Stimulated activated CD4-positive, alpha-beta T cell treated with anti-CD3 and anti-CD28 coated beads, Interleukin-12 subunit alpha, Interleukin-12 subunit beta, amount 100 ng/mL, for 4 hours (primary cell): Measurements from ENCODE around the gene DNMT3A.

Experiments
- DNase-seq: peaks from one replicate; pipeline ENCODE4 v3.0.0-alpha.2; 2020

The DNMT3A gene

DNA sequence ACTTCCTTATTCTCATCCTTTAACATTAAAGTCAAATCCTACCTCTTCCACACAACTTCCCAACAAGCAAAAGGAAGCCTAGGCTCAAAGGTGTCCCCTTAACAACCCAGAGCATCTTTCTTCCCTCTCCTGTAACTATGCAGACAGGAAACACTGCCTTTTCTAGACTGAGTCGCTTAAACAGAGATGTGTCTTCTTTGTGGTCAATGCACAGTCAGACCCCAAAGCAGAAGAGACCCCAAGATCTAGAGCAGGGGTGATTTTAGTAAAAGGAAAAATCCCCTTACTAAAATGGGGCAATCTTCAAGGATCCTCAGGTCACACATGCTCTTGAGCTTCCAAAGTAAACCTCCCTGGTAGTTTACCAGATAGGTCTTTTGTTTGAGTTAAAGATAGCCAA is 86.8 kb downstream of the DNMT3A start:
- no peak for DNase-seq

DNA sequence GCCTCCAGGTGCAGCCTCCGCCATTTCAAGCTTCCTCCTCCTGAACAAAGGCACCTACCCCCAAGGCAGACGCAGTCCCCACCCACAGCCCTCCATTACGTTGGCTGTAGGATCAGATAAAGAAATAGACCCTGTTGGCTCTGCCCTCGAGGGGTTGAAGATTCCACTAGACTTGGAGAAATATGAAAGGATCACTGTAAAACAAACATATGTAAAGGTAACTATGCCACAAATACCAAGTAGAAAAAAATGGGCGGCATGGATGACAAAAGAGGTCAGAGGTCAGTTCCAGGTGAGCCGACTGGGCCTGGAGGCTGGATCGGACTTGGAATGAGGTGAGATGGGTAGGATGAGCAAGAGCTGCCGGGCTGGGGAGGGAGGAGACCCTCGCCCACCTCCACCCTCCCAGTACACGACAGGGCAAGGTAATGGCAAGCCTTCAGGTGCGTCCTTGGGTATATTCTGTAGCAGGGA is 88.5 kb downstream of the DNMT3A start:
- no peak for DNase-seq

DNA sequence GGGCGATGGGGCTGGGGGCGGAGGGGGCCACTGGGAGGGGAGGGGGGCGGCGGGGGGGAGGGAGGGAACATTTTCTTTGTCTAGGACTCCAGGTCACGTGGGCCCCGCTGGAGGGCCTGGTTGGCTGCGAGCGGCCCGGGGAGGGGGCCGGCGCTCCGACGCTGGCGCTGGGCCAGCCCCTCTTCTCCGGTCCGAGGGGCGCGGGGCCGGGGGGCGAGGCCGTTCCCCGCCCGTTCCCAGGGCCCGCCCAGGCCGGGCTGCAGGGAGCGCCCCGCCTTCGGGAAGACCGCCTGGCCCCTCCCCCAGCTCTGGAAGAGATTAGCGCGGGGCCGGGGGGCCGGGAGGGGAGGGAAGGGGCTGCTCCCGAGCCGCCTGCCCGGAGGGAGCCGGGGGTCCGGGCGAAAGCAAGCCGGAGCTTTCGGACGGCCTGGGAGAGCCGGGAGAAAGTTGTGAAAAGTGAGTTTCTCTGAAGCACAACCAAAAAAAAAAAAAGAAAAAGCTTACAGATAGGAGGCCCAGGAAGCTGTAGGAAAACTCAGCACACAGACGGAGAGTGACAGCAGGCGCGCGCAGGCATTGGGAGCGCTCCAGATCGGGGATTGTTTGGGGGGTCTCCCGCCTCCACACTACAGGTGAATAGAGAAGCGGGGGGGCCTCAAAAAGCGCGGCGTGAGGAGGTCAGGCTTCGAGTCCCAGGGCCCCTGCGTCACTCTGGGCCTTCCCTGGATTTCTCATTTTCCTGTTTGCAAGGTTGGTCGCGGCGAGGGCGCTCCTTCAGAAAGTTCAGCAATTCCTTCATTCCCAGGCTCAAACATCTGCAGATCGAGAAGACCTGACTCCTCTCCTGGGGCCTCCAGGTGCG is 89.2 kb downstream of the DNMT3A start:
- DNase-seq, result peak; percentile 65

DNA sequence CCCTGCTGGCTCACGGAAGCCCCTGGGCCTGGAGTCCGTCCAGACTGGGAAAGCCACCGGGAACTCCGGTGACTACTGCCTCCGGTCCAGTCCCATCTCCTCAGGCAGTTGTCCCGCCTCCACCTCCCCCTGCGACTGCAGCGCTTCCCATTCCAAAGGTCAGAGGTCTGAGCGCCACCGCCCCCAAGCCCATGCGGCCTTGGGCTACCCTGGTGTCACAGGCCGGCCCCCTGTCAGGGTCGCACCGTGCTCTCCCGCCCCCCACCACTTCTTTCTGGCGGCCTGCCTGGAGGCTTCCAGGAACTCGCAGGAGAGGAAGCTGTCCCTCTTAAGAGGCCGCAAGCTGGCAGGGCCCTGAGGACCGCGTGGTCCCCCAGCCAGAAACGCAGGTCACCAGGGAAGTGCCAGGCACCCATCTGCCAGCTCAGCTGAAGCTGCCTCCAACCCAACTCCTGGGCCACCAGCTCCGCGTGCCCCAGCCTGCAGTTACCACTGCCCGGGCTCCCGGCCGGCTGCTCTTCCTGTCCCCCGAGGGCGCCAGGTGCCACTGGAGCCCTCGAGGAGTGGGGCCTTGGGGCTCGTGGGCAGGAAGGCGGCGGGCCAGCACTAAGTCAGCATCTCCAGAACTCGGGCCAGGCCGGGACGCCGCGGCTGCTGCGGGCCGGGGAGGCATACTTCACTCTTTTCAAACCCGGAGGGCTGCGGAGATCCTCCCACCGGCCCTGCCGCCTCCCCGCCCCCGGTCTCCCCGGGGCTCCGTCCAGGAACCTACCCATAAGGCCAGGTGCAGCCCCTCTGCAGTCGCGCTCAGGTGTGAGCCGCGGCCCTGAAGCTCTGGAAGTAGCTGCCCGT is 90.1 kb downstream of the DNMT3A start:
- DNase-seq, result peak; percentile 27

DNA sequence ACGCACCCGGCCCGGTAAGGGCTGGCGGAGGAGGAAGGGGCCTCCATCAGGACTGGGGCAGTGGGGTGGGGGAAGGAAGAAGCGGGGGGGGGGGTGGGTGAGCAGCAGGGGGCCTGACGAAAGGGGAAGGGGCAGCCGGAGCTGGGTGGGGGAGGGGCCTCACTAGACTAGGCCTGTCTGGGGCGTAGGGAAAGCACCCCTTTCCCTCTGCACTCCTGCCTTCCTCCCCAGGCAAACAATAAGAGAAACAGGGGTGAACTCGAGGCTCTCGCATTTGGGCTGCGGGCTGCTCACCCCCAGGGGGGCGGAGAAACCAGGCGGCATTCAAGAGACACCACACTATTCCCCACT is 90.7 kb downstream of the DNMT3A start:
- DNase-seq, result no peak

DNA sequence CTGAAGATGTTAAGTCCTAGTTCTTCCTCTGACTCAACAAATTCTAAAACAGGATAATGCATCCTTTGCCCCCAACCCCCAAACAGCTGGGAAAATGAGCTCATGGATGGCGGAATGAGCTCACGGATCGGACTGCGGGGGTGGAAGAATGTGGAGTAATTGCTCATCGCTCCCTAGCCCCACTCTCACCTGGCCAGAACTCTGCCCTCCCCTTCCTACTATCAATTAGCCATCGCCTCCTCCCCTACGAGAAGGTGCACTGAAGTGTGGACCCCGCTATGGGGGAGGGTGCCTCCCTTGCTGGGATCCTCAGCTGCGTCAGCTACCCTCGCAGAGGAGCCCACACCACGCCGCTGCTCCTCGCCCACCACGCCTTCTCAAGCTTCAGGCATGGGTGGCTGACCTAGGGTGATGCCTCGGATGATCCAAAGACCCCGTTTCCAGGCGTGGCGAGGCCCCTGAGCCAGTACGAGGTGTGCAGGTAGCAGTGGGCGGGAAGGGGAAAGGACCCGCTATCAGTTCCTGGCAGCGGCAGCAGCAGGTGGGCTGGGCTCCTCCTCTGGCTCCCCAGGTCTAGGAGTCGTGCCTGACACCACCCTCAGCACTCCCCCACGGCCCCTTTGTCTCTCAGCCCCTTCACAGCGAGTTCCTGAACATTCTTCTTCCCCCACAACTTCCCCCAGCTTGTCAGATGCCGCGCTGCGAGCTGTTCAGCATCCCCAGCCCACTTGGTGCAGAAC is 91.2 kb downstream of the DNMT3A start:
- peak; percentile 30 for DNase-seq

DNA sequence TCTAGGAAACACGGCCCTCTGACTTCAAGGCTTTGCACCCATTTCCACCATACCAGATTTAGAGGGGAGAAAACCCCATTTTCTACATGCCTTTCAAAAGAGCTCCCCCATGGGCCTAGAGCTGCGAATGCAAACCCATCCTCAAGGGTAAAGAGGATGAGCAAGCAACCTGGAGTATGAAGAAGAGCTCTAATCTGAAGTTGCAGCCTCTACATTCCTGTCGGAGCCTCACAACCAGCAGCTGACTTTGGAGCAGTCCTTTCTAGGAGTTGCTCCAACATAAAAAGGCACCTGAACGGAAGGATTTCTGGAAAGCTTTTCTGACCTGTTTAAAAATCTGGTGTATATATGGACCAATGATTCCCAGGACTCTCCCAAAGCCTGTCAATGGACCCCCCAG is 91.9 kb downstream of the DNMT3A start:
- DNase-seq, result no peak

DNA sequence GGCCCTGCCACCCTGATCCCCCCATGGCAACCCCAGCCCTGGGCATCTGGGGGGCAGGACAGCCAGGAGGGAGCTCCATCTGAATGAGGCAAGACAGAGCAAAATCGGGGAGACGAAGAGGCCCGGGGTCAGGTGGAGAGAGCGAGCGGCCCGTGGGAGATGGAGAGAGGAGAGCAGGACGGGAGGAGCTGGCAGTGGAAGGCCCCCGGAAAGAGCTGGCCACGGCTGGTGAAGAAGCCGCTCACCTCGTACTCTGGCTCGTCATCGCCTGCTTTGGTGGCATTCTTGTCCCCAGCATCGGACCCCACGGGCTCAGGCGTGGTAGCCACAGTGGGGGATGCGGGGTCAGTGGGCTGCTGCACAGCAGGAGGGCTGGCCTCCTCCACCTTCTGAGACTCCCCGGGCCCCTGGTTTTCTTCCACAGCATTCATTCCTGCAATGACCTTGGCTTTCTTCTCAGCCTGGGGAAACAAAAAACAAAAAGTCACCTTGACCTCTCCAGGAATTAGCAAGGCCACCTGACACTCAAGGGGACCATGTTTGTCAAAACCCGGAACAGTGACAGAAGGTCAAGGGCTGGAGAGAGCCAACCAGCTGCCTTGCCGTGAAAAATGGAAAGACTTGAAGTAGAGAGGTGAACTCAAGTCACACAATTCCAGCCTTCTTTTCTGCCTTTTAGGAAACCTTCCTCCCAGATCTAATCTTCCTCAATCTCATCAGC is 93.8 kb downstream of the DNMT3A start:
- no peak for DNase-seq

DNA sequence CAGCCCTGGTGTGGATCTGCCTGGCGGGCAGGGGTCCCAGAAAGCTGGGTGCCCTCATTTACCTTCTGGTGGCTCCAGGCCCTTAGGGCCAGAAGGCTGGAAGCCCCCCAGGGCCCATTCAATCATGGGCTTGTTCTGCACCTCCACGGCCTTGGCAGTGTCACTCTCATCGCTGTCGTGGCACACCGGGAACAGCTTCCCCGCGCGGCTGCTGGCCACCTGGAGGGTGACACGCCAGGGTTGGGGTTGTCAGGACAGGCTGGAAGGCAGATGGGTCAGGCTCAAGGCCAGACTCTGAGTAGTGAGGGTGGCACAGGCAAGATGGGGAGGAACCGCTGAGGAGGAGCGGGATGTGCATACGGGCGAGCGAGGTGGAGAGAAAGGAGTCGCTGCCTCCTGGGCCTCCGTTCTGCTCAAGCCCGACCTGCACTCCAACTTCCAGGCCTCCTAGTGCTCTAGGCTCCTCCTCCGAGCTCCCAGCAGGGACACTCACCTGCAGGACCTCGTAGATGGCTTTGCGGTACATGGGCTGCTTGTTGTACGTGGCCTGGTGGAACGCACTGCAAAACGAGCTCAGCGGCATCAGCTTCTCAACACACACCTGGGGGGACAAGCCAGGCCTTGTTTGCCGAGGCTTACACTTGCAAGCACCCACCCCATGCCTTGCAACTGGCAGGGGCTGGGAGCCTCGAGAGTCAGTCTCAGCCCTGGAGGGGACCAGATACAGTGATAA is 95.0 kb downstream of the DNMT3A start:
- DNase-seq, result no peak

DNA sequence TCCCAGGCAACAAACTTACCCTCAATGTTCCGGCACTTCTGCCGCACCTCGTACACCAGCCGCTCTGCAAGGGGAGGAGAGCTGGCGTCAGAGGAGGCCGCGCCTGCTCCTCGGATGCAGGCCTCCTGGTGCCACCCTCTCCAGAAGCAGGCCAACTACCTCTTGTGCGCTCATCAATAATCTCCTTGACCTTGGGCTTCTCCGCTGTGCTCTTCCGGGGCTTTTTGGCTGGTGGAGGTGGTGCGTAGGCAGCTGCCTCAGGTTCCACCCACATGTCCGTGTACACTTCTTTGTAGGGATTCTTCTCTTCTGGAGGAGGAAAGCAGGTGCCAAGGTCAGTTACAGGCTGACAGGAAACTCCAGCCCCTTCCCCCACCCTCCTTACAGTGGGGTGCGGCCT is 95.7 kb downstream of the DNMT3A start:
- no peak for DNase-seq

DNA sequence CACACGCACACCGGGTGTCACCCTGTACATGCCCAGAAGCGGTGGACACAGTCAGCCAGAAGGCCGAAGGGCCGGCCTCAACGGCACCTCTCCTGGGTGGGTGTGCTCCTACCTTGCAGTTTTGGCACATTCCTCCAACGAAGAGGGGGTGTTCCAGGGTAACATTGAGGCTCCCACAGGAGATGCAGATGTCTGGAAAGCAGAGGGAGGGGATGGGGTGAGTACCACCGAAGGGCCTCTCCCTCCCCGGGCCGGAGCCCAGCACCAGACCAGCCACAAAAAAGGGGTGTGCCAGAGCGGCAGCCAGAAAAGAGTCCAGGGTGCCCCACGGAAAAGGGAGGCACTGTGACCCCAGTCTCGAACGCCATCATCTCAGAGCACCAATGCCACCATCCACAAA is 96.6 kb downstream of the DNMT3A start:
- no peak for DNase-seq

DNA sequence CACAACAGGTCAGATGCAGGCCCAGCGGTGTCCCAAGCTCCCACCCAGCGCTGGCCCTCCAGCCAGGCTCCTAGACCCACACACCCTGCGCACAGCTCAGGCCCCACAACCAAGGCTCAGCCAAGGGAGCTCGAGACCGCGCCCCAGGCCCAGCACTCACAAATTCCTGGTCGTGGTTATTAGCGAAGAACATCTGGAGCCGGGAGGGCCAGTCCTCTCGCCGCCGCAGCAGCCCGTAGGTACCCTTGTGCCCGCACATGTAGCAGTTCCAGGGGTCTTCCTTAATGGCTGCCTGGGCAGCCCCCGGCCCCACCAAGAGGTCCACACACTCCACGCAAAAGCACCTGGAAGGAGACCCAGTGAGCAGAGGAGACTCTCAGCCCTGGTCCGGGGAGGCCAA is 97.7 kb downstream of the DNMT3A start:
- DNase-seq, result no peak

DNA sequence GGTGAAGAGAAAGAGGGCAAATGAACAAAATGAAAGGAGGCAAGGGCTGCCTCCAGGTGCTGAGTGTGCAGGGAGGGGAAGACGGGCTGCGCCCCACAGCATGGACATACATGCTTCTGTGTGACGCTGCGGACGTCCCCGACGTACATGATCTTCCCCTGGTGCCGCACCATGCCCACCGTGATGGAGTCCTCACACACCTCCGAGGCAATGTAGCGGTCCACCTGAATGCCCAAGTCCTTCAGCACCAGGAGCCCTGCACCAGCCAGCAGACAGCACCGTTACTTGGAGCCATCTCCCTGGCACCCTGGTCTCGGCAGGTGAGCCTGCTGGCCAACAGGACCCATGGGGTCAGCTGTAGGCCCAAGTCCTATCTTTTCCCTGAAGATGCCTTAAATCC is 100.3 kb downstream of the DNMT3A start:
- no peak for DNase-seq

DNA sequence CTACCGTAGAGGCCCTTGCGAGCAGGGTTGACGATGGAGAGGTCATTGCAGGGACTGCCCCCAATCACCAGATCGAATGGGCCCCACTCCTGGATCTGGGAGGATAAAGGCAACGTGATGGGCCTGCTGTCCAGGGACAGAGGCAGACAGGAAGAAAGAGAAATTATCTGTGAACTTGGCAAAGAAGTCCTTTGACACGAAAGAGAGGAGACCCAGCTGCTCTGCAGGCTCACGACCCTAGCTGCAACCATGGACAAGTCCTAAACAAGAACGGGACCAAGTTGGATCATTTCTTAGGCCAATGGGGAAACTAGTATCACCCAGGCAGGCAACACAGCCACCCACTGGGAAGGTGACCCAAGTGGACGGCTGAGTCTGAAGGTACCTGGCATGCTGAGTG is 101.1 kb downstream of the DNMT3A start:
- DNase-seq, result no peak

DNA sequence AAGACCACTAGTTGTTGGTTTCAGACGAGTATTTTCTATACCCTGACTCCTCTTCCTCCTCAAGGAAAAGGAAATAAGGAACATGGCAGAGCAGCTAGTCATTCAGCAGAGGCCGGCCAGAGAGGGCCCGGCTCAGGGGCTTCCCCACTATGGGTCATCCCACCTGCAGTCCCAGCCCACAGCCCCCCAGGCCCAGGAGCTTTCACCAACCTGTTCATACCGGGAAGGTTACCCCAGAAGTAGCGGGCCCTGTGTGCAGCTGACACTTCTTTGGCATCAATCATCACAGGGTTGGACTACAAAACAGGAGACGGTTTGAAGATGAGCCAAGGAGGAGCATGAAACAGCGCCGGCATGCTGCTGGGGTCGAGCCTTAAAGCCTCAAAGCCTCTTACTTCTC is 102.8 kb downstream of the DNMT3A start:
- DNase-seq, result no peak

DNA sequence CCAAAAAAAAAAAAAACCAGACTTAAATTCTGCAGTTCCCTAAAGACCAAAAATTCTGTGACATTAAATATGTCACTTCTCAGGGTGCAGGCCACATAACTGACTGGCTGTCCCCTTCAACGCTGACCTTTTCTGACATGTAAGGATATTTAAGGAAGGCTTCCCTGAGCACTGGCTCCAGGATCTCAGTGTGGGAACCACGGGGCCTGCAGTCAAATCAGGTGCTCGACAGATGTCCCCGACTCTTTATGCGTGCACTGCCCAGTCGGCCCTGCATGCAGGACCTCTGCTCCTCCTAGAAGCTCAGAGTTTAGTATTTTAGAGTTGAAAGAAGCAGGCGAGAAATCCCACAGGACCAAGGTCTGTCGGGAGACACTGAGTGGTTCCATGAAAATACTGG is 104.0 kb downstream of the DNMT3A start:
- DNase-seq, result no peak

DNA sequence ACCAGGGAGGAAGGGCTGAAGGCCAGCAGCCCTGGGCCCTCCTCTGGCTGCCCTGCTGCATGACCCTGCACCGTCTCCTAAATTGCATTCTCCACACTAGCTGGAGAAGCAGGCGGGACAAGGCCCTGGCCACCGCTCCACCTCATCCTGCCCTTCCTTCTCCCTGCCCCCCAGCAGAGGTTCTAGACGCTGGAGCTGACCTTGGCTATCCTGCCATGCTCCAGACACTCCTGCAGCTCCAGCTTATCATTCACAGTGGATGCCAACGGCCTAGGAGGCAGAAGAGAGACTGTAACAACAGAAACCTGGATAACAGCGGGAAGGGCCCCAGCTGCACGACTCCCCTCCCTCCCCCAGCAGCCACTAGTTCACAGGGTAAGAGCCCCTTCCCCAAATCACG is 105.0 kb downstream of the DNMT3A start:
- DNase-seq, result no peak

DNA sequence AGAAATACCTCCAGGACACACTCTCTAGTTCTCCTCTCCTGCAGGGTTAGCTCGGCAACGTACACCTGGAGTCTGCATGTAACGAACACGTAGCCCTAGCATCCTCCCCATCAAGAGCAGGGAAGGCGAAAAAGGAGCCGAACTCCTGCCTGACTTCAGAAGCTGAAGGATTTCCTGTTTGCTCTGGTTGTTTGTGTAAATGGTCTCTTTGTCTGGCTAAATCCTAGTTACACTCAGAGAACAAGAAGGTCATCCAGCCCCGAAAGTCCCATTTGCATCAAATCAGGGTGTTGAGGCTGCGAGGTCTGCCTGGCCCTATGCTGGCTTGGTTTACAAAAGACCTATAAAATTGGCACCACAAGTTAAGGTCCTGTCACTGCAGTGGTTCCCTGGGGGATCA is 107.0 kb downstream of the DNMT3A start:
- DNase-seq, result no peak

DNA sequence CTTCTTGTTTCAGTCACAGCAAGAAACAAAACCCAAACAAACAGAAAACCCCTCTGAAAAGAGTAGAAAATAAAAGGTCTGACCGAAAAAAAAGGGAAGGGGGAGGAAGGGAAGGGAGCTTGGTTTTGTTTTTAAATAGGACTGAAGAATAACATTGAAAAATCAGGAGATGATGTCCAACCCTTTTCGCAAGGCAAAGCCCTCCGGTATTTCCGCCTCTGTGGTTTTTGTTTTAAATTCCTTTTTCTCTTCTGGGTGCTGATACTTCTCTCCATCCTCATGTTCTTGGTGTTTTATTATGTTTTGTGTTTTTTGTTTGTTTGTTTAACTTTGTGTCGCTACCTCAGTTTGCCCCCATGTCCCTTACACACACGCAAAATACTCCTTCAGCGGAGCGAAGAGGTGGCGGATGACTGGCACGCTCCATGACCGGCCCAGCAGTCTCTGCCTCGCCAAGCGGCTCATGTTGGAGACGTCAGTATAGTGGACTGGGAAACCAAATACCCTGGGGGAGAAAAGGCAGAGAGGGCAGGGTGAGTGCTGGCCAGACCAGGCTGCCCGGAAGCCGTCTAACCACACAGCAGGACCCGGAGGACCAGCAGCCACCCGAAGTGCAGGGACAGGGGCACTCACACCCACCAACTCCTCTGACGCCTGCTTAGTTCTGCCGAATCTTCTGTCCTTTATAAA is 107.7 kb downstream of the DNMT3A start:
- no peak for DNase-seq

DNA sequence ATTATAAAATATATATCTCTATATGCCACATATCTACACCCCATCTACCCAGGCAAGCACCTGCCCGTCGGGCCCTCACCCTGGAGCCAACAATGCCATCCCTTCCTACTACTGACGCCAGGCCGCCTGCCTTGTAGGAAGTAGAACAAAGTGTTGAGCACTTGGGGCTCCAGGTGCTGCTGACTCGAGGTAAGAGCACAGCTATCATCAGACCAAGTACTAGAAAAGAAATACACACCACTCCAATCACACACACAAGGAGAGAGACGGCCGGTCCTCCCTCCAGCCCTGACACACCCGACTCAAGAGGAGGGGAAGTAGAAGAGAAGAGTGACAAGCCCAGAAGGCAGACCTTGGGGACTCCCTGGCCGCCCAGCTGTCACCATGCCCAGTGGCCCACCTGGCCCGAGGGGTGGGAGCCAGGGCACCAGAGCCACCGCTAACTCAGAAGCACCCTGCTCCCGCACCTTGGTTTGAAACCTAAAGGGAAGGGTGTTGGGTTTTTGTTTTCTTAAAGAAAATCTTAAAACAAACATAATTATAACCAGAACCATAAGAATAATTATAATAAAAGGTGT is 109.4 kb downstream of the DNMT3A start:
- no peak for DNase-seq

DNA sequence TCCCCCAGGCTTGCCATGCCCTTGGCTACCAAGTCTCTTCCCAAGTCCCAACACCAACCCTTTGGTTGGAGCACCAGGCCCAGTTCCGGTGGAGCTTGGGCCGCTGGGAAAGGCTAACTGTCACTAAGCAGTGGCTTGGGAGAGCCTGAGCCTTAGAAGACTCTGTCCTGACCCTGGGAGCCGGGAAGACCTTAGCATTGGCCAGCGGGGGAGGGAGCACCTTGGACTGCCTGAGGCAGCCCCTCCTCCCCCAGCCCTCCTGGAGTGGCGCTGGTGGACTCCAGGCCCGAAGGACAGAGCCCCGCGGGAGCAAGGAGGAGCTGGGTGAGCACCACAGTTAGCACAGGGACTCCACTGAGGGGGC is 110.8 kb downstream of the DNMT3A start:
- DNase-seq, result no peak
